Measurements from ENCODE around the gene C9orf72. TPM values are rescaled to one million over a fixed set of nuclear protein-coding genes. Genes with fewer than 3 reads are reported as not detected.
A peak's percentile ranks its signal among the peaks of the same experiment; 100 is the strongest.

Gene C9orf72
- total RNA-seq, 2 donors from 2014 or later, result 19.4 to 26.4 TPM

- H3K9me3 ChIP-seq (ENCODE audit: control insufficient read depth, low read length), result no peaks in the 10 kb centered on the region
- no peak for DNase-seq
- no peak overlapping the region for H3K27ac ChIP-seq (ENCODE audit: low read depth, low read length)
- Mint-ChIP-seq H3K27ac (no peak overlapping the region), H3K36me3 (ENCODE audit: low read depth) (peaks cover 2% of the 10 kb centered on the region), H3K4me1 (no peaks in the 10 kb centered on the region), H3K4me3 (no peak overlapping the region), H3K9me3 (no peaks in the 10 kb centered on the region), H3K27me3 (ENCODE audit: insufficient read depth) (no peaks in the 10 kb centered on the region)
- no peaks in the 10 kb centered on the region for H3K4me1 ChIP-seq (ENCODE audit: control insufficient read depth, insufficient read depth, low read length)
- H3K36me3 ChIP-seq (ENCODE audit: control insufficient read depth, insufficient read depth, low read length), result no peaks in the 10 kb centered on the region
- no peak overlapping the region for H3K9ac ChIP-seq (ENCODE audit: extremely low read depth, low read length, poor library complexity, severe bottlenecking)
- no peaks in the 10 kb centered on the region for H3K27me3 ChIP-seq (ENCODE audit: control insufficient read depth, insufficient read depth, low read length, poor library complexity, severe bottlenecking)
- H3K4me3 ChIP-seq (ENCODE audit: low read length), result no peak overlapping the region
- no peak for TF ChIP-seq CTCF (conservative IDR thresholded peaks at IDR 0.05)
- whole genome bisulfite sequencing, 2 experiments (ENCODE audit: insufficient coverage in 1 of 2, insufficient read length in 1 of 2), result 82 to 86% methylated on average over 3 of the region's 3 CpGs
Observed at GRCh38 chr9:27536168-27536567, 37.1 kb downstream of the C9orf72 start.

GRCh38 chr9:27535701-27536118 lies 37.6 kb downstream of the C9orf72 start:
- H3K9me3 ChIP-seq (ENCODE audit: control insufficient read depth, low read length), result no peaks in the 10 kb centered on the region
- peak; percentile 87 for DNase-seq
- no peak overlapping the region for H3K9ac ChIP-seq (ENCODE audit: extremely low read depth, low read length, poor library complexity, severe bottlenecking)
- peak; percentile 79 for TF ChIP-seq CTCF (conservative IDR thresholded peaks at IDR 0.05)
- WGBS, 2 experiments (ENCODE audit: insufficient coverage in 1 of 2, insufficient read length in 1 of 2), result 38 to 39% methylated on average over 3 of the region's 3 CpGs
- H3K27me3 ChIP-seq (ENCODE audit: control insufficient read depth, insufficient read depth, low read length, poor library complexity, severe bottlenecking), result peaks cover 2% of the 10 kb centered on the region
- no peaks in the 10 kb centered on the region for H3K36me3 ChIP-seq (ENCODE audit: control insufficient read depth, insufficient read depth, low read length)
- no peak overlapping the region for H3K27ac ChIP-seq (ENCODE audit: low read depth, low read length)
- no peaks in the 10 kb centered on the region for H3K4me1 ChIP-seq (ENCODE audit: control insufficient read depth, insufficient read depth, low read length)
- H3K4me3 ChIP-seq (ENCODE audit: low read length), result no peak overlapping the region
- Mint-ChIP-seq H3K4me3 (no peak overlapping the region), H3K36me3 (ENCODE audit: low read depth) (no peaks in the 10 kb centered on the region), H3K4me1 (no peaks in the 10 kb centered on the region), H3K27ac (no peak overlapping the region), H3K27me3 (ENCODE audit: insufficient read depth) (peaks cover 3% of the 10 kb centered on the region), H3K9me3 (no peaks in the 10 kb centered on the region)

- H3K9me3 ChIP-seq (ENCODE audit: control insufficient read depth, low read length), result no peaks in the 10 kb centered on the region
- no peak overlapping the region for H3K27ac ChIP-seq (ENCODE audit: low read depth, low read length)
- no peak for DNase-seq
- Mint-ChIP-seq H3K9me3 (no peaks in the 10 kb centered on the region), H3K27ac (no peak overlapping the region), H3K27me3 (ENCODE audit: insufficient read depth) (peaks cover 5% of the 10 kb centered on the region), H3K4me1 (peaks cover 2% of the 10 kb centered on the region), H3K36me3 (ENCODE audit: low read depth) (no peaks in the 10 kb centered on the region), H3K4me3 (no peak overlapping the region)
- no peak overlapping the region for H3K9ac ChIP-seq (ENCODE audit: extremely low read depth, low read length, poor library complexity, severe bottlenecking)
- H3K4me3 ChIP-seq (ENCODE audit: low read length), result no peak overlapping the region
- H3K36me3 ChIP-seq (ENCODE audit: control insufficient read depth, insufficient read depth, low read length), result no peaks in the 10 kb centered on the region
- WGBS, 2 experiments (ENCODE audit: insufficient coverage in 1 of 2, insufficient read length in 1 of 2), result 91 to 100% methylated on average over 1 to 3 of the region's 3 CpGs
- H3K4me1 ChIP-seq (ENCODE audit: control insufficient read depth, insufficient read depth, low read length), result no peaks in the 10 kb centered on the region
- peaks cover 5% of the 10 kb centered on the region for H3K27me3 ChIP-seq (ENCODE audit: control insufficient read depth, insufficient read depth, low read length, poor library complexity, severe bottlenecking)
- TF ChIP-seq CTCF (conservative IDR thresholded peaks at IDR 0.05), result no peak
Observed at GRCh38 chr9:27534658-27535209, 38.5 kb downstream of the C9orf72 start.
